DOHH2 (cell line): ENCODE measurements around the gene ROR1.

Experiments
- CTCF ChIP-seq: fragments of 200-600 bp; sonication (generic); IDR thresholded peaks from one replicate; pipeline ENCODE4 v1.5.1; 2014; ENCODE audit warnings: antibody characterized with exemption, mild to moderate bottlenecking, low read depth, low read length; ENCODE audit not compliant: poor library complexity, severe bottlenecking
- EZH2phosphoT487 ChIP-seq: fragments of 200-600 bp; sonication (generic); IDR thresholded peaks from 2 replicates; pipeline ENCODE4 v1.6.1; 2017; ENCODE audit warnings: borderline replicate concordance, mild to moderate bottlenecking, antibody characterized with exemption, low read length, moderate library complexity, mixed read lengths

- no peak for TF ChIP-seq CTCF
- TF ChIP-seq EZH2phosphoT487 = no peak
Measured at GRCh38 chr1:64029037-64029436, 255.2 kb downstream of the ROR1 start.
